Mucosa of stomach (tissue), 1 donor: ENCODE results near the gene AGK.
A peak's percentile ranks its signal among the peaks of the same experiment; 100 is the strongest.

ENCODE experiments used
- H3K27me3 ChIP-seq: one replicate; pipeline ENCODE4 v1.7.0; 2013; ENCODE audit warnings: mild to moderate bottlenecking, low read length; ENCODE audit not compliant: control insufficient read depth, insufficient read depth
- H3K36me3 ChIP-seq: one replicate; pipeline ENCODE4 v1.7.0; 2013; ENCODE audit warnings: low read length; ENCODE audit not compliant: control insufficient read depth, insufficient read depth
- H3K4me1 ChIP-seq: one replicate; pipeline ENCODE4 v1.7.0; 2013; ENCODE audit warnings: mild to moderate bottlenecking, low read length; ENCODE audit not compliant: control insufficient read depth, insufficient read depth
- H3K4me3 ChIP-seq: one replicate; pipeline ENCODE4 v1.7.0; 2013; ENCODE audit warnings: low read length
- H3K9ac ChIP-seq: one replicate; pipeline ENCODE4 v1.7.0; 2013; ENCODE audit warnings: mild to moderate bottlenecking, low read length, moderate library complexity
- H3K9me3 ChIP-seq: one replicate; pipeline ENCODE4 v1.7.0; 2013; ENCODE audit warnings: mild to moderate bottlenecking, low read length, moderate library complexity; ENCODE audit not compliant: control insufficient read depth
- donor health status: Pancreatic carcinoma.

Gene AGK

DNA sequence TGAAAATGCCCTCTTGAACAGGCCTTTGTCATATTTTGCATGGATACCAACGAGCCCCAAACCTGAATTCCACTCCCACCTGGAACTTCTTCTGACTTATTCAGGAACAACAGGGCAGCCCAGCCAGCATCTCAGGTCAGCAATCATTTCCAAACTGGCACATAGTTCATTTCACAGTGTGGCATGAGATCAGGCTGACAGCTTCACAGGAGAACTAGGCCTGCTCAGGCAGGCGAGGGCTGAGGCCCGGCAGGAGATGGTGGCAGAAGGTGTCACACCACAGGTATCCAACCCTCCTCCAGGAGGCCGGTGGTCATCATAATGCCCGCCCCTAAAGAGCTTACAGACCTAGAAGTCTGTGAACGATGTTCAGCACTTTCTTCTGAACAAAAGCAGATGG lies 108.3 kb downstream of the AGK start:
- peaks cover 6% of the 10 kb centered on the region for H3K36me3 ChIP-seq
- H3K4me3 ChIP-seq = no peak overlapping the region
- peaks cover 41% of the 10 kb centered on the region for H3K4me1 ChIP-seq

DNA sequence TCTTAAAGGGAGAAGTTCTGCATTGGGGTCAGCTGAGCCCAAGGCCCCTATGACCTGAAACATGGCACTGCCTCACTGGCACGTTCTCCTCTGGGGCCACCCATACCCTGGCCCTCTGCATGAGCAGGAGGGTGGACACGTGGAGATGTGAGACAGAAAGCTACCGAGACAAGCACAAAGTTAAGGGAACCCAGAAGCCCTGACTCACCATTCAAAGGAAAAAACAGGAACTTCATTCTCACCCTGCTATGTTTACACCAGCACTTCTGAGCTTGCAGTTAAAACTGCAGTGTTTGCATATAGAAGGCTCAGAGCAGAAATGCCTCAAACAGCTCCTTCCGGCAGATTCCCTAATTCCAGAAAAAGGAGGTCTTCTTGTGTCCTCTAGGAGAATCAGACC lies 109.0 kb downstream of the AGK start:
- peaks cover 48% of the 10 kb centered on the region for H3K4me1 ChIP-seq
- H3K36me3 ChIP-seq = peaks cover 6% of the 10 kb centered on the region
- H3K4me3 ChIP-seq = no peak overlapping the region
- no peak overlapping the region for H3K9ac ChIP-seq
- no peaks in the 10 kb centered on the region for H3K27me3 ChIP-seq
- H3K9me3 ChIP-seq = no peaks in the 10 kb centered on the region

More for the DNA sequence above, 108.3 kb downstream of the AGK start:
- Histone ChIP-seq H3K9ac (no peak overlapping the region), H3K27me3 (no peaks in the 10 kb centered on the region), H3K9me3 (no peaks in the 10 kb centered on the region)

DNA sequence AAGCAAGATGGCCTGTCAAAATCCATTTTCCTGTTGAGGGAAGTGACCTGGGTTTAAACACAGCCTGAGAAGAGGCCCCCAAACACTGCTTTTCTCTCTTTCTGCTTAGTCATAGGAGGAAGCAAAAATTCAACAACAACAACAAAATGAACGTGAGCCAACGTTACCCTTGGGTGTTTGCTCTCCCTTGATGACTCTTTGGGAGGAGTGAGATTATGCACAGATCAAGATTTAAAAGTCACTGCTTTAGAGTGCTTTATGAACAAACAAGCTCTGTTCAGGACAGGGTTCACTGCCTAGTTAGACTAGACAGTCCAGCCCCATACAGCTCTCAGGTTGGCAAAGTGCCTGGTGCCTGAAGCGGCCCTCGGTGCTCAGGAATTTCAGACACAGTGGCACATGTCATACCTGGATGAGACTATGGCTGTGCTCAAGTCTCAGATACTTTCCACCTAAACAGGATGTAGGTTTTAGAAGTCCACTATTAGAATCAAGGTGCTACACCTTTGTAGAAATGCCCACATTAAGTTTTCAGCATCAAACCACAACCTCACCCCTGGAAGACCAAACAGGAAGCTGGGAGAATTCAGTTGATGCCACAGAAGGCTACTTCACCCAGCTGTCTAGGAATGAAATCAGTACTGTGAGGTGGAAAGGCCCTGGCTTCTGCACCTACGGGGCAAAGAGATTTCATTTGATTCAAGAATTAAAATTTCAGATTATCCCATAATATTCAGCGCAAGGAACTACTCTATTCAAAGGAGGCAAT lies 112.1 kb downstream of the AGK start:
- Histone ChIP-seq H3K36me3 (peaks cover 12% of the 10 kb centered on the region), H3K4me1 (peaks cover 52% of the 10 kb centered on the region), H3K4me3 (no peak overlapping the region), H3K9me3 (no peaks in the 10 kb centered on the region), H3K9ac (peak overlapping the region; percentile 37), H3K27me3 (no peaks in the 10 kb centered on the region)

DNA sequence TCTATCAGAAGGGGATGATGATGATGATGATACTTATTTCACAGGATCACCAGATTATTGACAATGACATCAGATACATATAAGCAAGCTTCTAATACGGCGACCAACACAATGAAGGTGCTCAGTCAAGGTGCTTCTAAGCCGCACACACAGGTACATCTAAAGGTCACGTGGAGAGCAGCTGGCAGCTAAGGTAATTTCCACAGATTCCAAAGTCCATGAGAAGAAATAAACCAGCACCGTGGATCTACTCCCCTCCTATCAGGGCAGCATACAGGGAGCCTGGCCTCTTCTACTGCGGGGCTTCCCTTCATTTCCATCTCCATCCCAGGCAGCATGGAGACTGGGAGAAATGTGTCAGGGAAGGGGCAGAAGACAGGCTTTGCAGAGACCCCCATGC lies 113.2 kb downstream of the AGK start:
- H3K4me1 ChIP-seq = peaks cover 52% of the 10 kb centered on the region
- H3K9ac ChIP-seq = peak overlapping the region; percentile 0
- H3K4me3 ChIP-seq = no peak overlapping the region
- H3K27me3 ChIP-seq = no peaks in the 10 kb centered on the region
- H3K9me3 ChIP-seq = no peaks in the 10 kb centered on the region
- peaks cover 12% of the 10 kb centered on the region for H3K36me3 ChIP-seq

DNA sequence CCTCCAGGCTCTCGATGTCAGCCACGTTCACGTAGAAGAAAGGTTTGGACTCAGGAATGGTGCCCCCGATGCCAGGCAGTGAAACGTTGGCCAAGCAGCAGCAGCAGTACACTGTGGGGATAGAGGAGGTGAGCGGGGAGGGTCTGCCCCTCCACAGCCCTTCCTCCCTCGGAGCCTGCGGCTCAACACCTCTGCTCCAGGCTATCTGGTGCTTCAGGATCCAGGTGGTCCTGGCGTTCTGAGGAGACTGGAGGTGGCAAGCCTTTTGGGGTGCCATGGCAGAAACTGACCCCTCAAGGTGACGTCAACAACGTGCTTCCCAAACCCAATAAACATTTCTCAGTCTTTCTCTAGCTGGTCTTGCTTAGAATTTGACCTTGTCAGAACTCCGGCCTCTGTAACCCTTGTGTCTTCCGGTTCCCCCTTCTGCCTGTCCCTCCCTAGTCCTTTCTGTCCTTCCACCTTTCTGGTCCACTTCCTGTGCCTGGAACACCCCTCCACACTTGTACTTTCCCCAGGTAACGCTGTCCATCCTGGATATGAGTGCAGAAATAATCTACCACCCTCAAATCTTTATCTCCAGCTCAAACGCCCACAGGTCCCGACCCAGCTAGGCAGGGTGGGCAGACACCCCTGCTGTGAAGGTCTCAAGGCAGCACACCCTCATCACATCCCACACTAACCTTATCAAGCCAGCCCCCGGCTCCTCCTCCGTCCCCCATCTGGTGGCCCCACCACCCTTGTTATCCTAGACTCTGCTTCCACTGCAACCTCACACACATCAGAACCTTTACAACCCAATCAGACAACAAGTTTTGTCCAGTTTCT lies 114.2 kb downstream of the AGK start:
- H3K9ac ChIP-seq = peak overlapping the region; percentile 0
- H3K4me3 ChIP-seq = no peak overlapping the region
- H3K27me3 ChIP-seq = no peaks in the 10 kb centered on the region
- H3K36me3 ChIP-seq = peaks cover 12% of the 10 kb centered on the region
- H3K9me3 ChIP-seq = no peaks in the 10 kb centered on the region
- H3K4me1 ChIP-seq = peaks cover 47% of the 10 kb centered on the region

DNA sequence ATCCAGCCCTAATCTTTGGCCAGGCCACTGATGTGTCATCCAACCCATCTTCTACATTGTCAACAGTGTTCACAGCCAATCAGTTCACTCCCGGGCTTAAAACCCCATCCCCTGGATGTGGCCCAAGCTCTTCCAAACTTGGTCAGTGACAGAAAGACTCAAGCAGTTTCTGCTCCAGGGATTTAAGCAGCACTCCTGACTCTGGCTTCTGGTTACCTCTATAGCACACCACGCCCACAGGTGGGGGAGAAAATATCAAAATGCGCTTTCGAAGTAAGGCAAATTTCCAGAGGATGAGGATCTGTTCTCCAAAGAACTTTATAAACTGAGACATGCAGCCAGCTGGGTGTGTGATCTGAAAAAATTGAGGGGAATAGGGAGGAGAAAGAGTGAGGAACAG lies 114.9 kb downstream of the AGK start:
- Histone ChIP-seq H3K27me3 (no peaks in the 10 kb centered on the region), H3K9ac (no peak overlapping the region), H3K4me3 (no peak overlapping the region), H3K36me3 (peaks cover 12% of the 10 kb centered on the region), H3K9me3 (no peaks in the 10 kb centered on the region), H3K4me1 (peaks cover 42% of the 10 kb centered on the region)

DNA sequence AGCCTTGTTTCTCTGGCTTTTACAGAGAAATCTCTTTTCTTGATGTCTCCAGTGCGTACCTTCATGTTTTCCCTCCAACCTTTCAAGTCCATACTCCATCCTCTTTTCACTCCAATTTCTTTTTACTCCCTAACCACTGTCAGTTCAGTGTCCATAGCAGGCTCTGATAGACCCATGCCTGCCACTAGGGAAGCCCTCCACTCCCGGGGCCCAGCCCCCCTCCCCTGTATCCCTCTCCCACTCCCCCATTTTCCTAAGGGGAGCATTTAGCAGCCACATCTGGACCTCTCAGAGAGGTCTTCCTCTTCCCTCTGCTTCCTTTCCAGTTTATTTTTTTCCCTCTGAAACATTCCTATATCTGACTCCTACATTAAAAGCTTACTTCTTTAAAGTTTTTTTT lies 117.6 kb downstream of the AGK start:
- H3K4me1 ChIP-seq = peaks cover 17% of the 10 kb centered on the region
- no peak overlapping the region for H3K9ac ChIP-seq
- no peak overlapping the region for H3K4me3 ChIP-seq
- H3K9me3 ChIP-seq = no peaks in the 10 kb centered on the region
- H3K36me3 ChIP-seq = peaks cover 9% of the 10 kb centered on the region
- H3K27me3 ChIP-seq = no peaks in the 10 kb centered on the region

DNA sequence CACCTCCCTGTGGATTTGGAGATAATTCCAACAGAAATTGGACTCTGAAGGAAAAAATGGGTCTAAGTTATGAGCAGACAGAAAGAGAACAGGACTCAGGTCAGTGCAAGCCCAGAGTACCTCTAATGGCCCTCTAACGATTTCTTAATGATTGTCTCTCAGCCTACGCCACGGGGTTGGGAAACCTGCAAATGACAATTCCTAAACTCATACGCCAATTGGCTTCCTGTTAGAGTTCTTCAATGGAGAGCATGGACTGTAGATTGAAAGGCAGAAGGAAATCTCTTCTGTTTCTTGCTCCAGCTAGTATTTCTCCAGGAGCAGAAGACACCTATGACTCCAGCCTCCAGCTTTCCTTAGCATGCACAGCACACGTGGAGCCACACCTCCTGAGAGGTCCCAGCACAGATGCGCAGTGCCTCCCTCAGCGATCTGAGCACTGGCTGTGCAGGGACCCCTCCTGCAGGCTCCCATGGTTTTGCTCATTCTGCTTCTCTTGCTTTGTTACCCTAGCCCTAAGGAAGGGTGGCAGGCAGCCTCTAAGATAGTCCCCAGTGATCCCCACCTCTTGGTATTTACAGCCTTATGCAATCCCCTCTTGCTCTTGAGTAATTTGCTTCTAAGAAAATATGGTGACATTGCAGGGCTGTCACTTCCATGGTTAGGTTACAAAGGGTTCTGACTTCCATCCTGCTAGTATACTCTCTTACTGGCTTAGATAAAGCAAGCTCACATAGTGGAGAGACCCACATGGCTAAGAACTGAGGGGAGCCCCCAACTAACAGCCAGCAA lies 120.7 kb downstream of the AGK start:
- no peaks in the 10 kb centered on the region for H3K27me3 ChIP-seq
- H3K9ac ChIP-seq = no peak overlapping the region
- H3K9me3 ChIP-seq = no peaks in the 10 kb centered on the region
- peaks cover 16% of the 10 kb centered on the region for H3K4me1 ChIP-seq
- H3K4me3 ChIP-seq = no peak overlapping the region
- H3K36me3 ChIP-seq = no peaks in the 10 kb centered on the region

DNA sequence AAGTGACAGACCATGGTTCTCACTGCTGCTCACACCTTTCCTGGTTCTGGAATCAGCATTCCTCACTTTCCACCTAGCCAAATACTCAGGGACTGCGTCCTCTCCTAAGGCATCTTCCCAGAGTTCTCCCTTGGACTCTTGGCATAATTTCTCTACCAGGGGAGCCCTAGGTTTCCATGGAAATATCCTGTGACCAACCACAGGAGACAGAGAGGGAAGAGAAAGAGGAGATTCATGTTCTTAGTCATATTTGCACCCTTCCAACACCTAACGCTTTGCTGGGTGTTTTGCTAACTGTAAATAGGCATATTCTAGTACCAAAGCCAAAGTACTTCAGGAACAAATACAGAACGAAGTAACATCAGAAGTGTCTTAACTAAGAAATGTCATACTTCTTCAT lies 122.1 kb downstream of the AGK start:
- H3K27me3 ChIP-seq = no peaks in the 10 kb centered on the region
- H3K9me3 ChIP-seq = no peaks in the 10 kb centered on the region
- H3K36me3 ChIP-seq = no peaks in the 10 kb centered on the region
- H3K4me1 ChIP-seq = peaks cover 16% of the 10 kb centered on the region
- no peak overlapping the region for H3K4me3 ChIP-seq
- no peak overlapping the region for H3K9ac ChIP-seq

DNA sequence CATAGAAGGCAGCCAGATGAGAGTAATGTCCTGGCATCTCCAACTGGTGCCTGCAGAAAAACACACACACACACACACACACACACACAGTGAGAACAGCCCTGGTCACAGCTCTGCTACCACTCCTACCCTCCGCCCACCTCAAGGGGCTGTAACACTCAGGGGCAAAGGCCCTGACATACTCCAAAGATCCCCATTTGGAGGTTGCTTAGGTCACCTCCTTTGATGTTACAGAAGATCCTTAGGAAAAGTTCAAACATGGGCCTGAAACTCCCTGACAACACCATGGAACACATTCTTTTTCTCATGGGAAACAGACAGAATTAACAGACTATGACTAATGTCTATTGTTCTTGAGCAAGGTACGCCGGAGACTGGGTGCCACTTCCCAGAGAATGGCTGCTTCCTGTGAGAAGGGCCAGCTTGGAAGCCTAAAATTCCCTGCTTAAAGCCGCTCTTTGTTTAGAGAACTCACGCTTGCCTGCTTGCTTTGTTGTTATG lies 123.0 kb downstream of the AGK start:
- no peak overlapping the region for H3K4me3 ChIP-seq
- H3K36me3 ChIP-seq = no peaks in the 10 kb centered on the region
- no peaks in the 10 kb centered on the region for H3K9me3 ChIP-seq
- no peaks in the 10 kb centered on the region for H3K27me3 ChIP-seq
- H3K4me1 ChIP-seq = peaks cover 16% of the 10 kb centered on the region
- H3K9ac ChIP-seq = no peak overlapping the region

DNA sequence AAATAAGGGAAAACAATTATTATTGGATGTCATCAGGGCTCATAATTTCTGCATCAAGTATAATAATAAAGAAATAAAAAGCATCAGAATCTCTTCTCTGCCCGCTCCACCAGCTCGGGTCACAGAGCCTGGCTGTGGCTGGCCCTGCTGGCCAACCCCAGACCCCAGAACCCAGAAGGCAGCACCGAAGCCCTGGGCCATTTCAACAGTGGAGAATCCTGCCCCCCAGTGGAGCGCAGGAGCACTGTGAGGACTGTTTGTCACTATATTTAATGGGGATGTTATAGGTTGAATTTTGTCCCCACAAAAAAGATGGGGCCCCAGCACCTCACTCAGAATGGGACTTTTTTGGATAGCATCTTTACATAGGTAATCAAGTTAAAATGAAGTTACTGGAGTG lies 123.5 kb downstream of the AGK start:
- Histone ChIP-seq H3K4me3 (no peak overlapping the region), H3K9ac (no peak overlapping the region), H3K9me3 (no peaks in the 10 kb centered on the region), H3K27me3 (no peaks in the 10 kb centered on the region), H3K36me3 (no peaks in the 10 kb centered on the region), H3K4me1 (peaks cover 16% of the 10 kb centered on the region)
